Retinal pigment epithelial cell (primary cell): ENCODE results near the gene NCKAP5L.

Experiments used
- DNase-seq: peaks from one replicate; pipeline ENCODE4 v3.0.0-alpha.2; 2010; ENCODE audit warnings: low read depth
- H3K4me3 ChIP-seq: 2 replicates; pipeline ENCODE4 v1.5.1; 2011; ENCODE audit warnings: mild to moderate bottlenecking, low read length, control low read depth, moderate library complexity
- CTCF ChIP-seq: conservative IDR thresholded peaks from 2 replicates; pipeline ENCODE4 v1.5.1; 2011; ENCODE audit warnings: low read depth, low read length, control low read depth, inconsistent platforms

NCKAP5L gene

GRCh38 chr12:49809906-49810389 is 18.3 kb downstream of the NCKAP5L start:
- H3K4me3 ChIP-seq = no peak overlapping the region
- TF ChIP-seq CTCF = no peak
- DNase-seq = no peak

GRCh38 chr12:49809381-49809905 is 18.8 kb downstream of the NCKAP5L start:
- no peak for TF ChIP-seq CTCF
- DNase-seq = no peak
- no peak overlapping the region for H3K4me3 ChIP-seq

GRCh38 chr12:49808686-49809380 is 19.4 kb downstream of the NCKAP5L start:
- H3K4me3 ChIP-seq = no peak overlapping the region
- DNase-seq = no peak
- TF ChIP-seq CTCF = no peak

- DNase-seq = no peak
- no peak for TF ChIP-seq CTCF
- no peak overlapping the region for H3K4me3 ChIP-seq
Observed at GRCh38 chr12:49807991-49808580, 20.1 kb downstream of the NCKAP5L start.

- TF ChIP-seq CTCF = no peak
- H3K4me3 ChIP-seq = no peak overlapping the region
- no peak for DNase-seq
Observed at GRCh38 chr12:49806877-49807276, 21.3 kb downstream of the NCKAP5L start.

- no peak for TF ChIP-seq CTCF
- H3K4me3 ChIP-seq = no peak overlapping the region
- no peak for DNase-seq
Observed at GRCh38 chr12:49806321-49806813, 21.8 kb downstream of the NCKAP5L start.
